Measurements from ENCODE around the gene RANBP2.

GRCh38 chr2:108787216-108787541, 67.9 kb downstream of the RANBP2 start:
- TF ChIP-seq EZH2 (IDR thresholded peaks at IDR 0.05; ENCODE audit: insufficient read depth, poor library complexity, severe bottlenecking) (no peak), EZH2phosphoT487 (IDR thresholded peaks at IDR 0.05; ENCODE audit: insufficient read depth, low read depth) (no peak)
